WTC11 (cell line): ENCODE data around the gene LRRC1. TPM values are rescaled to one million over a fixed set of nuclear protein-coding genes. Genes with fewer than 3 reads are reported as not detected.

Experiments
- ELF4 ChIP-seq: sonication (generic); formaldehyde crosslinking; IDR thresholded peaks from 2 replicates; pipeline ENCODE4 v1.8.1; 2022; ENCODE audit warnings: low read depth, mild to moderate bottlenecking, moderate library complexity, missing genetic modification reagents
- GRHL2 ChIP-seq: fragments of 250-450 bp; sonication (Bioruptor Pico); IDR thresholded peaks from 2 replicates; pipeline ENCODE4 v1.8.0; 2022; ENCODE audit warnings: mild to moderate bottlenecking, moderate library complexity; ENCODE audit not compliant: insufficient replicate concordance, severe bottlenecking
- GTF2I ChIP-seq: fragments of 250-450 bp; sonication (Bioruptor Pico); conservative IDR thresholded peaks from 2 replicates; pipeline ENCODE4 v1.4.0; 2021; ENCODE audit warnings: mild to moderate bottlenecking
- HMGA2 ChIP-seq: fragments of 250-450 bp; sonication (Bioruptor Pico); IDR thresholded peaks from 2 replicates; pipeline ENCODE4 v1.4.0; 2021; ENCODE audit warnings: mild to moderate bottlenecking, moderate library complexity
- KAT7 ChIP-seq: sonication (generic); formaldehyde crosslinking; IDR thresholded peaks from 2 replicates; pipeline ENCODE4 v1.8.1; 2023; ENCODE audit warnings: missing genetic modification reagents, mild to moderate bottlenecking, borderline replicate concordance
- NFATC4 ChIP-seq: fragments of 250-450 bp; sonication (Bioruptor Pico); IDR thresholded peaks from 2 replicates; pipeline ENCODE4 v1.9.0; 2021; ENCODE audit warnings: mild to moderate bottlenecking
- NFE2L1 ChIP-seq: sonication (generic); formaldehyde crosslinking; IDR thresholded peaks from 2 replicates; pipeline ENCODE4 v1.8.1; 2023; ENCODE audit warnings: missing genetic modification reagents
- TEAD1 ChIP-seq: sonication (generic); formaldehyde crosslinking; IDR thresholded peaks from 2 replicates; pipeline ENCODE4 v1.8.0; 2022; ENCODE audit warnings: mild to moderate bottlenecking, missing genetic modification reagents
- ZBTB21 ChIP-seq: sonication (generic); formaldehyde crosslinking; IDR thresholded peaks from 2 replicates; pipeline ENCODE4 v1.8.1; 2023; ENCODE audit warnings: mild to moderate bottlenecking, missing genetic modification reagents, borderline replicate concordance
- ZNF263 ChIP-seq: sonication (generic); formaldehyde crosslinking; IDR thresholded peaks from 2 replicates; pipeline ENCODE4 v1.8.1; 2022; ENCODE audit warnings: low read depth, mild to moderate bottlenecking, moderate library complexity, missing genetic modification reagents
- ZNF396 ChIP-seq: fragments of 250-450 bp; sonication (Bioruptor Pico); IDR thresholded peaks from 2 replicates; pipeline ENCODE4 v1.8.0; 2021; ENCODE audit warnings: mild to moderate bottlenecking, moderate library complexity, borderline replicate concordance
- ZNF671 ChIP-seq: fragments of 250-450 bp; sonication (Bioruptor Pico); IDR thresholded peaks from 2 replicates; pipeline ENCODE4 v1.8.0; 2021; ENCODE audit warnings: mild to moderate bottlenecking
- total RNA-seq: library from RNA; stranded (reverse); gene quantifications from 3 replicates; pipeline ENCODE4 v1.2.3, GENCODE V29; 2021
- TF ChIP-seq, protein P1 (sequence below): fragments of 250-450 bp; sonication (Bioruptor Pico); IDR thresholded peaks from 2 replicates; pipeline ENCODE4 v1.9.0; 2021; ENCODE audit warnings: mild to moderate bottlenecking
- TF ChIP-seq, protein P2 (sequence below): sonication (generic); formaldehyde crosslinking; IDR thresholded peaks from 2 replicates; pipeline ENCODE4 v1.8.1; 2022; ENCODE audit warnings: missing genetic modification reagents, borderline replicate concordance
- TF ChIP-seq, protein P3 (sequence below): fragments of 200-600 bp; IDR thresholded peaks from 2 replicates; pipeline ENCODE4 v1.8.0; 2022; ENCODE audit warnings: antibody characterized with exemption
- TF ChIP-seq, protein P4 (sequence below): sonication (generic); formaldehyde crosslinking; IDR thresholded peaks from 2 replicates; pipeline ENCODE4 v1.8.1; 2023; ENCODE audit warnings: mild to moderate bottlenecking, missing genetic modification reagents, moderate library complexity
- TF ChIP-seq, protein P5 (sequence below): fragments of 250-450 bp; sonication (Bioruptor Pico); IDR thresholded peaks from 2 replicates; pipeline ENCODE4 v1.9.0; 2021; ENCODE audit warnings: moderate library complexity, mild to moderate bottlenecking, inconsistent platforms, borderline replicate concordance
- TF ChIP-seq, protein P6 (sequence below): fragments of 250-450 bp; sonication (Bioruptor Pico); IDR thresholded peaks from 2 replicates; pipeline ENCODE4 v1.8.0; 2021; ENCODE audit warnings: mild to moderate bottlenecking
- TF ChIP-seq, protein P7 (sequence below): sonication (generic); formaldehyde crosslinking; IDR thresholded peaks from 2 replicates; pipeline ENCODE4 v1.8.1; 2023; ENCODE audit warnings: mild to moderate bottlenecking, missing genetic modification reagents
- TF ChIP-seq, protein P8 (sequence below): sonication (generic); formaldehyde crosslinking; IDR thresholded peaks from 2 replicates; pipeline ENCODE4 v1.8.0; 2022; ENCODE audit warnings: mild to moderate bottlenecking, missing genetic modification reagents

LRRC1 gene
- total RNA-seq, 1 experiment from 2014 or later: 12.7 TPM

DNA sequence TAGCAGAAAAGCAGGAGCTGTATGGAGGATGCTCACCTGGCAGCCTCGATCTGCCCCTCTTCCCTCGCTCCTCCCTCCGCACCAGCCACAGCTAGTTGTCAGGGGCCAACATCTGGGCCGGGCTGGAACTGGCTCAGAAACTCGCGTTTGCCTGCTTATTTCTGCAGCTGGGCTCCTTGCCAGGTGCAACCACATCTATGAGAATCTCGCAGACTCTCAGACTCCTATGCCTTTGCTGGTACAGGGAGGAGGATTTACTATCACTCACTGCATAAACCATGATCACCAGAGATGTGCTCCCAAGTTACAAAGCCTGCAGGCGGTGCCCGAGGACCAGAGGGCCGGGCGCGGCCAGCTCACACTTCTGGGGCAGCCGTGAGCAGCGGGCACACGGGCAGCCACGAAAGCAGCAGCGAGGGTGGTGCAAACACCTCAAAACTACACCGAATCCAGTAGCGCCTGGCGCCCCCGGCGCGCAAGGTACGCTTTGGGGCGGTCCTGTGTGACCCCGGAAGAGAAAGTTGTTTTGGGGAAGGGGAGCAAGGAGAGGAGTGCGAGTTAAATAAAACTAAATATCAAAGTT lies 577 bp upstream of the LRRC1 start (continued):
- TF ChIP-seq, protein P1, sequence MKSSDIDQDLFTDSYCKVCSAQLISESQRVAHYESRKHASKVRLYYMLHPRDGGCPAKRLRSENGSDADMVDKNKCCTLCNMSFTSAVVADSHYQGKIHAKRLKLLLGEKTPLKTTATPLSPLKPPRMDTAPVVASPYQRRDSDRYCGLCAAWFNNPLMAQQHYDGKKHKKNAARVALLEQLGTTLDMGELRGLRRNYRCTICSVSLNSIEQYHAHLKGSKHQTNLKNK (CRISPR knock-in tag): no peak
- TF ChIP-seq NFATC4 (CRISPR knock-in tag) (no peak), ZBTB21 (no peak), NFE2L1 (CRISPR knock-in tag) (no peak), ELF4 (CRISPR knock-in tag) (no peak), TEAD1 (no peak), HMGA2 (CRISPR knock-in tag) (no peak), ZNF263 (CRISPR knock-in tag) (peak; percentile 72; the same call in 1 of the 2 replicates), KAT7 (no peak), GTF2I (CRISPR knock-in tag) (no peak), GRHL2 (CRISPR knock-in tag) (no peak), ZNF396 (no peak), ZNF671 (CRISPR knock-in tag) (no peak)
- TF ChIP-seq, protein P2, sequence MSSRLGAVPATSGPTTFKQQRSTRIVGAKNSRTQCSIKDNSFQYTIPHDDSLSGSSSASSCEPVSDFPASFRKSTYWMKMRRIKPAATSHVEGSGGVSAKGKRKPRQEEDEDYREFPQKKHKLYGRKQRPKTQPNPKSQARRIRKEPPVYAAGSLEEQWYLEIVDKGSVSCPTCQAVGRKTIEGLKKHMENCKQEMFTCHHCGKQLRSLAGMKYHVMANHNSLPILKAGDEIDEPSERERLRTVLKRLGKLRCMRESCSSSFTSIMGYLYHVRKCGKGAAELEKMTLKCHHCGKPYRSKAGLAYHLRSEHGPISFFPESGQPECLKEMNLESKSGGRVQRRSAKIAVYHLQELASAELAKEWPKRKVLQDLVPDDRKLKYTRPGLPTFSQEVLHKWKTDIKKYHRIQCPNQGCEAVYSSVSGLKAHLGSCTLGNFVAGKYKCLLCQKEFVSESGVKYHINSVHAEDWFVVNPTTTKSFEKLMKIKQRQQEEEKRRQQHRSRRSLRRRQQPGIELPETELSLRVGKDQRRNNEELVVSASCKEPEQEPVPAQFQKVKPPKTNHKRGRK (CRISPR knock-in tag): no peak
- TF ChIP-seq, protein P3, sequence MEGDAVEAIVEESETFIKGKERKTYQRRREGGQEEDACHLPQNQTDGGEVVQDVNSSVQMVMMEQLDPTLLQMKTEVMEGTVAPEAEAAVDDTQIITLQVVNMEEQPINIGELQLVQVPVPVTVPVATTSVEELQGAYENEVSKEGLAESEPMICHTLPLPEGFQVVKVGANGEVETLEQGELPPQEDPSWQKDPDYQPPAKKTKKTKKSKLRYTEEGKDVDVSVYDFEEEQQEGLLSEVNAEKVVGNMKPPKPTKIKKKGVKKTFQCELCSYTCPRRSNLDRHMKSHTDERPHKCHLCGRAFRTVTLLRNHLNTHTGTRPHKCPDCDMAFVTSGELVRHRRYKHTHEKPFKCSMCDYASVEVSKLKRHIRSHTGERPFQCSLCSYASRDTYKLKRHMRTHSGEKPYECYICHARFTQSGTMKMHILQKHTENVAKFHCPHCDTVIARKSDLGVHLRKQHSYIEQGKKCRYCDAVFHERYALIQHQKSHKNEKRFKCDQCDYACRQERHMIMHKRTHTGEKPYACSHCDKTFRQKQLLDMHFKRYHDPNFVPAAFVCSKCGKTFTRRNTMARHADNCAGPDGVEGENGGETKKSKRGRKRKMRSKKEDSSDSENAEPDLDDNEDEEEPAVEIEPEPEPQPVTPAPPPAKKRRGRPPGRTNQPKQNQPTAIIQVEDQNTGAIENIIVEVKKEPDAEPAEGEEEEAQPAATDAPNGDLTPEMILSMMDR: no peak
- TF ChIP-seq, protein P4, sequence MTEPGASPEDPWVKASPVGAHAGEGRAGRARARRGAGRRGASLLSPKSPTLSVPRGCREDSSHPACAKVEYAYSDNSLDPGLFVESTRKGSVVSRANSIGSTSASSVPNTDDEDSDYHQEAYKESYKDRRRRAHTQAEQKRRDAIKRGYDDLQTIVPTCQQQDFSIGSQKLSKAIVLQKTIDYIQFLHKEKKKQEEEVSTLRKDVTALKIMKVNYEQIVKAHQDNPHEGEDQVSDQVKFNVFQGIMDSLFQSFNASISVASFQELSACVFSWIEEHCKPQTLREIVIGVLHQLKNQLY (CRISPR knock-in tag): no peak
- TF ChIP-seq, protein P5, sequence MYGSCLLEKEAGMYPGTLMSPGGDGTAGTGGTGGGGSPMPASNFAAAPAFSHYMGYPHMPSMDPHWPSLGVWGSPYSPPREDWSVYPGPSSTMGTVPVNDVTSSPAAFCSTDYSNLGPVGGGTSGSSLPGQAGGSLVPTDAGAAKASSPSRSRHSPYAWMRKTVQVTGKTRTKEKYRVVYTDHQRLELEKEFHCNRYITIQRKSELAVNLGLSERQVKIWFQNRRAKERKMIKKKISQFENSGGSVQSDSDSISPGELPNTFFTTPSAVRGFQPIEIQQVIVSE: no peak
- TF ChIP-seq, protein P6, sequence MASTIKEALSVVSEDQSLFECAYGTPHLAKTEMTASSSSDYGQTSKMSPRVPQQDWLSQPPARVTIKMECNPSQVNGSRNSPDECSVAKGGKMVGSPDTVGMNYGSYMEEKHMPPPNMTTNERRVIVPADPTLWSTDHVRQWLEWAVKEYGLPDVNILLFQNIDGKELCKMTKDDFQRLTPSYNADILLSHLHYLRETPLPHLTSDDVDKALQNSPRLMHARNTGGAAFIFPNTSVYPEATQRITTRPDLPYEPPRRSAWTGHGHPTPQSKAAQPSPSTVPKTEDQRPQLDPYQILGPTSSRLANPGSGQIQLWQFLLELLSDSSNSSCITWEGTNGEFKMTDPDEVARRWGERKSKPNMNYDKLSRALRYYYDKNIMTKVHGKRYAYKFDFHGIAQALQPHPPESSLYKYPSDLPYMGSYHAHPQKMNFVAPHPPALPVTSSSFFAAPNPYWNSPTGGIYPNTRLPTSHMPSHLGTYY (CRISPR knock-in tag): no peak
- TF ChIP-seq, protein P7, sequence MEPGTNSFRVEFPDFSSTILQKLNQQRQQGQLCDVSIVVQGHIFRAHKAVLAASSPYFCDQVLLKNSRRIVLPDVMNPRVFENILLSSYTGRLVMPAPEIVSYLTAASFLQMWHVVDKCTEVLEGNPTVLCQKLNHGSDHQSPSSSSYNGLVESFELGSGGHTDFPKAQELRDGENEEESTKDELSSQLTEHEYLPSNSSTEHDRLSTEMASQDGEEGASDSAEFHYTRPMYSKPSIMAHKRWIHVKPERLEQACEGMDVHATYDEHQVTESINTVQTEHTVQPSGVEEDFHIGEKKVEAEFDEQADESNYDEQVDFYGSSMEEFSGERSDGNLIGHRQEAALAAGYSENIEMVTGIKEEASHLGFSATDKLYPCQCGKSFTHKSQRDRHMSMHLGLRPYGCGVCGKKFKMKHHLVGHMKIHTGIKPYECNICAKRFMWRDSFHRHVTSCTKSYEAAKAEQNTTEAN (CRISPR knock-in tag): no peak
- TF ChIP-seq, protein P8, sequence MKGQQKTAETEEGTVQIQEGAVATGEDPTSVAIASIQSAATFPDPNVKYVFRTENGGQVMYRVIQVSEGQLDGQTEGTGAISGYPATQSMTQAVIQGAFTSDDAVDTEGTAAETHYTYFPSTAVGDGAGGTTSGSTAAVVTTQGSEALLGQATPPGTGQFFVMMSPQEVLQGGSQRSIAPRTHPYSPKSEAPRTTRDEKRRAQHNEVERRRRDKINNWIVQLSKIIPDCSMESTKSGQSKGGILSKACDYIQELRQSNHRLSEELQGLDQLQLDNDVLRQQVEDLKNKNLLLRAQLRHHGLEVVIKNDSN: no peak
